GM12801 (cell line): ENCODE results near the gene TTC19.

Source experiments
- TF ChIP-seq, protein P1 (sequence below): IDR thresholded peaks from one replicate; pipeline ENCODE4 v1.5.1; 2011; ENCODE audit warnings: control low read depth; ENCODE audit not compliant: insufficient read length; ENCODE audit errors: extremely low read depth

TTC19 gene

GRCh38 chr17:15973834-15974233 is 25.8 kb upstream of the TTC19 start:
- TF ChIP-seq, protein P1, sequence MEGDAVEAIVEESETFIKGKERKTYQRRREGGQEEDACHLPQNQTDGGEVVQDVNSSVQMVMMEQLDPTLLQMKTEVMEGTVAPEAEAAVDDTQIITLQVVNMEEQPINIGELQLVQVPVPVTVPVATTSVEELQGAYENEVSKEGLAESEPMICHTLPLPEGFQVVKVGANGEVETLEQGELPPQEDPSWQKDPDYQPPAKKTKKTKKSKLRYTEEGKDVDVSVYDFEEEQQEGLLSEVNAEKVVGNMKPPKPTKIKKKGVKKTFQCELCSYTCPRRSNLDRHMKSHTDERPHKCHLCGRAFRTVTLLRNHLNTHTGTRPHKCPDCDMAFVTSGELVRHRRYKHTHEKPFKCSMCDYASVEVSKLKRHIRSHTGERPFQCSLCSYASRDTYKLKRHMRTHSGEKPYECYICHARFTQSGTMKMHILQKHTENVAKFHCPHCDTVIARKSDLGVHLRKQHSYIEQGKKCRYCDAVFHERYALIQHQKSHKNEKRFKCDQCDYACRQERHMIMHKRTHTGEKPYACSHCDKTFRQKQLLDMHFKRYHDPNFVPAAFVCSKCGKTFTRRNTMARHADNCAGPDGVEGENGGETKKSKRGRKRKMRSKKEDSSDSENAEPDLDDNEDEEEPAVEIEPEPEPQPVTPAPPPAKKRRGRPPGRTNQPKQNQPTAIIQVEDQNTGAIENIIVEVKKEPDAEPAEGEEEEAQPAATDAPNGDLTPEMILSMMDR = no peak

- TF ChIP-seq, protein P1 = no peak
Measured at GRCh38 chr17:15977894-15978293, 21.7 kb upstream of the TTC19 start.

- TF ChIP-seq, protein P1 = no peak
Measured at GRCh38 chr17:15978606-15979005, 21.0 kb upstream of the TTC19 start.

DNA sequence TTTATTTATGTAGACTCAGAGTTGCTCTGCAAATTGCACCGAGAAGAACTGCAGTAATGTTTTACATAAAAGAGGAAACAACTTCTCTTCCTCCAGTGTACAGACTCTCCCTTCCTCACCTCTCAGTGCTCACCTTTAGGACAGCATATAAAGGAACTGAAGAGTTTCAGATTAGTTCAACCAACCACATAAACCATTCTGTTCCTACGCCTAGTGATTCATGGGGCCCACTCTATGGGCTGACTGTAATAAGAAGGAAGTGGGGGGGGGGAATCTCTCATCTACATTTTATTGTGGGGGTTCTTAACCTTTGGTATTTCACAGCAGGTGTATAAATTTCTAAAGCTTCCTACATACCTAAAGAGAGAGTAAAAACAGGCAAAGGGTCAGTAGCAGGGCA is 18.4 kb upstream of the TTC19 start:
- TF ChIP-seq, protein P1 = no peak

GRCh38 chr17:15981646-15982580 is 17.7 kb upstream of the TTC19 start:
- TF ChIP-seq, protein P1 = no peak

DNA sequence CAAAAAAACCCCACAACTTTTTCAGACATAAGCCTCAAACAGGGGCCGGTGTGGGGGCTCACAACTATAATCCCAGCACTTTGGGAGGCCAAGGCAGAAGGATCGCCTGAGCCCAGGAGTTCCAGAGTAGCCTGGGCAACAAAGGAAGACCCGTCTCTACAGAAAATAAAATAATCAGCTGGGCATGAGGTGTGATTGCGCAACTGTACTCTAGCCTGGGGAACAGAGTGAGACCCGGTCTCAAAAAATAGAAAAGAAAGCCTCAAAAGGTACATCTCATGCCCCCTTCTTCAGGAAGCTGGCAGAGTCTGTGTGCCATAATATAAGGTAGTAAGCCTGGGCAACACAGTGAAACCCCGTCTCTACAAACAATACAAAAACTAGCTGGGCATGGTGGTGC is 3.3 kb upstream of the TTC19 start:
- TF ChIP-seq, protein P1 = no peak

- TF ChIP-seq, protein P1 = no peak
Measured at GRCh38 chr17:15998031-15998562, 1.5 kb upstream of the TTC19 start.
